ENCODE data around the gene EBI3.

- TF ChIP-seq POLR2A (IDR thresholded peaks at IDR 0.05) (no peak), CTCF (IDR thresholded peaks at IDR 0.05) (no peak)
Observed at GRCh38 chr19:4225885-4226284, 3.4 kb upstream of the EBI3 start.
